Measurements from ENCODE around the gene GNA14. TPM values are rescaled to one million over a fixed set of nuclear protein-coding genes. Genes with fewer than 3 reads are reported as not detected.

The GNA14 gene
- total RNA-seq, 2 donors from 2014 or later = 0.62 to 8.0 TPM

DNA sequence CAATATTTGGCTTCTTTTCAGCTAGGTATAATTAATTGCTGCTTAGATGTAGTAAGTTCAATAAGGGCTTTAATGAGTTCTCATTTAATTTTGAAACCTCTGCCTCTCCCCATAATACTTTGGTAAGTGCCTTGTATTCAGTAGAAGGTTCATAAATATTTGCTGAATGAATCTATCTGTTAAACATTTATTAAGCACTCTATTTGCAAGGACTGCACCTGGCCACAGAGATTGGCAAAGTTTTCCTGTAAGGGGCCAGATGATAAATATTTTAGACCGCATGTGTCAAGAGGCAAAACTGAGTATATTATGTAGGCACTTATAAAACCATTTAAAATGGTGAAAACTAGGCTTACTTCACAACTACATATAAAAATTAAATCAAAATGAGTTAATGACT, 19.0 kb upstream of the GNA14 start:
- Histone ChIP-seq H3K27ac (ENCODE audit: low read depth, low read length) (no peak overlapping the region), H3K9me3 (ENCODE audit: control insufficient read depth, low read length) (no peaks in the 10 kb centered on the region), H3K9ac (ENCODE audit: extremely low read depth, low read length, poor library complexity, severe bottlenecking) (no peak overlapping the region), H3K36me3 (ENCODE audit: control insufficient read depth, insufficient read depth, low read length) (no peaks in the 10 kb centered on the region), H3K27me3 (ENCODE audit: control insufficient read depth, insufficient read depth, low read length, poor library complexity, severe bottlenecking) (no peaks in the 10 kb centered on the region), H3K4me1 (ENCODE audit: control insufficient read depth, insufficient read depth, low read length) (no peaks in the 10 kb centered on the region), H3K4me3 (ENCODE audit: low read length) (no peak overlapping the region)
- Mint-ChIP-seq H3K36me3 (ENCODE audit: low read depth) (no peaks in the 10 kb centered on the region), H3K4me3 (no peak overlapping the region), H3K4me1 (no peaks in the 10 kb centered on the region), H3K9me3 (no peaks in the 10 kb centered on the region), H3K27ac (no peak overlapping the region), H3K27me3 (ENCODE audit: insufficient read depth) (no peaks in the 10 kb centered on the region)
- WGBS, 2 experiments (ENCODE audit: insufficient coverage in 1 of 2, insufficient read length in 1 of 2) = 90% methylated on average over 1 of the region's 1 CpG; no CpG with 5 or more reads in 1 of the 2 experiments
- TF ChIP-seq, protein P1, sequence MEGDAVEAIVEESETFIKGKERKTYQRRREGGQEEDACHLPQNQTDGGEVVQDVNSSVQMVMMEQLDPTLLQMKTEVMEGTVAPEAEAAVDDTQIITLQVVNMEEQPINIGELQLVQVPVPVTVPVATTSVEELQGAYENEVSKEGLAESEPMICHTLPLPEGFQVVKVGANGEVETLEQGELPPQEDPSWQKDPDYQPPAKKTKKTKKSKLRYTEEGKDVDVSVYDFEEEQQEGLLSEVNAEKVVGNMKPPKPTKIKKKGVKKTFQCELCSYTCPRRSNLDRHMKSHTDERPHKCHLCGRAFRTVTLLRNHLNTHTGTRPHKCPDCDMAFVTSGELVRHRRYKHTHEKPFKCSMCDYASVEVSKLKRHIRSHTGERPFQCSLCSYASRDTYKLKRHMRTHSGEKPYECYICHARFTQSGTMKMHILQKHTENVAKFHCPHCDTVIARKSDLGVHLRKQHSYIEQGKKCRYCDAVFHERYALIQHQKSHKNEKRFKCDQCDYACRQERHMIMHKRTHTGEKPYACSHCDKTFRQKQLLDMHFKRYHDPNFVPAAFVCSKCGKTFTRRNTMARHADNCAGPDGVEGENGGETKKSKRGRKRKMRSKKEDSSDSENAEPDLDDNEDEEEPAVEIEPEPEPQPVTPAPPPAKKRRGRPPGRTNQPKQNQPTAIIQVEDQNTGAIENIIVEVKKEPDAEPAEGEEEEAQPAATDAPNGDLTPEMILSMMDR (conservative IDR thresholded peaks at IDR 0.05) = no peak
- no peak for DNase-seq

DNA sequence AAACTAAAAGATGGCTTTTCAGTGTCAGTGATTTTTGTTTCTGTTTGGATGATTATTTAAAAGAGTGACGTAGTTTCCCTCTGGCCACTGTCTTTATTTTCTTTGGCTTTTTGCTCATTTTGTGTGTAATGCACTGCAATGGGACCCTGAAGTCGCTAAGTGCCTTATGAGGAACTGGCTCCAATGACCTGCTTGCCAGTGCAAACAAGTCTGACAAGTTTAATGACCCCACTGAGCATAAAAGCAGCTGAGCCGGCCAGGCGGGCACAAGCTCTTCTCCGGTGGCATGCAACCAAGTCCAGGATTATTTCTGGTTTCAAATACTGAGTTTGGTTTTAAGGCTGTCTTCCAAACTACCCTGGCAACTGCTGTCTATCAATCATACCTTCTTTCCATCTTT, 15.6 kb upstream of the GNA14 start:
- no peak overlapping the region for H3K4me3 Mint-ChIP-seq
- H3K27ac Mint-ChIP-seq = no peak overlapping the region
- TF ChIP-seq, protein P1 (conservative IDR thresholded peaks at IDR 0.05) = no peak

DNA sequence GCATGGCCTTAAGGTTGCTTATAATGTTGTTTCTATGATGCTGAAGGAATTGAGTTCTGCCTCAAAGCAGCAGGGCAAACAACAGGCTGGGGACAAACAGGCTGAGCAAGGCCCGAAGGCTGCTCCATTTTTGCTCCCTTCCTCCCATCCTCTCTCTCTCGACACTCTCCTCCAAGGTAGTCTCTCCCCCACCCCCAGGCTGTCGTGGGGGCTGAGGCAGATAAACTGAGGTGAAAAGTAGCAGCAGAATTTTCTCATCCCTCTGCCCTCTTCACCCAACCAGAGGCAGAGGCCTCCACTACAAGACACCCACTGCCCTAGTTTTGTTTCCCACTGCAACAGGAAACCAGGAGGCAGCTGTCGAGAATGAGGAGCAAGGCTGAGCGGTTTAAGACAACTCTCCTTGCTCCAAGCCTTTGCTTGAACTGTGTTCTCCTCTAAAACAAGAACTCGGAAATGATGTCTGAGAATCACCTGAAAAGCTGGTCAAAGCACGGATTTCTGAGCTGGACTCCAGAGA, 13.5 kb upstream of the GNA14 start:
- Histone ChIP-seq H3K27ac (ENCODE audit: low read depth, low read length) (no peak overlapping the region), H3K36me3 (ENCODE audit: control insufficient read depth, insufficient read depth, low read length) (no peaks in the 10 kb centered on the region), H3K4me3 (ENCODE audit: low read length) (no peak overlapping the region), H3K9me3 (ENCODE audit: control insufficient read depth, low read length) (no peaks in the 10 kb centered on the region), H3K9ac (ENCODE audit: extremely low read depth, low read length, poor library complexity, severe bottlenecking) (no peak overlapping the region), H3K27me3 (ENCODE audit: control insufficient read depth, insufficient read depth, low read length, poor library complexity, severe bottlenecking) (no peaks in the 10 kb centered on the region), H3K4me1 (ENCODE audit: control insufficient read depth, insufficient read depth, low read length) (no peaks in the 10 kb centered on the region)
- Mint-ChIP-seq H3K9me3 (no peaks in the 10 kb centered on the region), H3K36me3 (ENCODE audit: low read depth) (no peaks in the 10 kb centered on the region), H3K27me3 (ENCODE audit: insufficient read depth) (no peaks in the 10 kb centered on the region), H3K4me1 (peaks cover 2% of the 10 kb centered on the region), H3K27ac (no peak overlapping the region), H3K4me3 (no peak overlapping the region)
- WGBS, 2 experiments (ENCODE audit: insufficient coverage in 1 of 2, insufficient read length in 1 of 2) = 86 to 96% methylated on average over 3 to 7 of the region's 7 CpGs
- DNase-seq = no peak
- TF ChIP-seq, protein P1 (conservative IDR thresholded peaks at IDR 0.05) = no peak

More for the DNA sequence above, 15.6 kb upstream of the GNA14 start:
- Histone ChIP-seq H3K4me3 (ENCODE audit: low read length) (no peak overlapping the region), H3K9me3 (ENCODE audit: control insufficient read depth, low read length) (no peaks in the 10 kb centered on the region), H3K4me1 (ENCODE audit: control insufficient read depth, insufficient read depth, low read length) (no peaks in the 10 kb centered on the region), H3K27me3 (ENCODE audit: control insufficient read depth, insufficient read depth, low read length, poor library complexity, severe bottlenecking) (no peaks in the 10 kb centered on the region), H3K27ac (ENCODE audit: low read depth, low read length) (no peak overlapping the region), H3K9ac (ENCODE audit: extremely low read depth, low read length, poor library complexity, severe bottlenecking) (no peak overlapping the region), H3K36me3 (ENCODE audit: control insufficient read depth, insufficient read depth, low read length) (no peaks in the 10 kb centered on the region)
- DNase-seq = no peak
- peaks cover 2% of the 10 kb centered on the region for H3K4me1 Mint-ChIP-seq
- H3K27me3 Mint-ChIP-seq (ENCODE audit: insufficient read depth) = no peaks in the 10 kb centered on the region
- H3K9me3 Mint-ChIP-seq = no peaks in the 10 kb centered on the region
- H3K36me3 Mint-ChIP-seq (ENCODE audit: low read depth) = no peaks in the 10 kb centered on the region
- 80 to 89% methylated on average over 3 to 5 of the region's 5 CpGs for WGBS, 2 experiments (ENCODE audit: insufficient coverage in 1 of 2, insufficient read length in 1 of 2)
